SJCRH30 (cell line): ENCODE data around the gene TSPAN3. TPM values are rescaled to one million over a fixed set of nuclear protein-coding genes. Genes with fewer than 3 reads are reported as not detected.
A peak's percentile ranks its signal among the peaks of the same experiment; 100 is the strongest.

Experiments
- DNase-seq, 2 experiments: peaks; one replicate each; pipeline ENCODE4 v3.0.0-alpha.2; 2015 to 2020
- H3K27ac ChIP-seq: fragments of 250-450 bp; sonication (Bioruptor Pico); 2 replicates; pipeline ENCODE4 v1.5.1; 2020; ENCODE audit warnings: mild to moderate bottlenecking, moderate library complexity
- H3K27me3 ChIP-seq: fragments of 250-450 bp; sonication (Bioruptor Pico); 2 replicates; pipeline ENCODE4 v1.5.1; 2020; ENCODE audit warnings: mild to moderate bottlenecking, moderate library complexity
- H3K36me3 ChIP-seq: fragments of 250-450 bp; sonication (Bioruptor Pico); 2 replicates; pipeline ENCODE4 v1.5.1; 2020; ENCODE audit warnings: mild to moderate bottlenecking, moderate library complexity
- H3K4me1 ChIP-seq: fragments of 250-450 bp; sonication (Bioruptor Pico); 2 replicates; pipeline ENCODE4 v1.5.1; 2020; ENCODE audit warnings: mild to moderate bottlenecking, moderate library complexity
- H3K4me3 ChIP-seq: fragments of 250-450 bp; sonication (Bioruptor Pico); 2 replicates; pipeline ENCODE4 v1.5.1; 2020; ENCODE audit warnings: mild to moderate bottlenecking, moderate library complexity
- H3K9me3 ChIP-seq: fragments of 250-450 bp; sonication (Bioruptor Pico); replicated peaks from 2 replicates; pipeline ENCODE4 v1.5.1; 2020; ENCODE audit warnings: mild to moderate bottlenecking, moderate library complexity
- total RNA-seq: library from RNA; depleted of rRNA; stranded (reverse); fragments of >200 nt; shearing (Covaris generic); gene quantifications from 2 replicates; pipeline ENCODE4 v1.2.3, GENCODE V29; 2014

The TSPAN3 gene
- total RNA-seq, 1 experiment from 2014 or later = 473 TPM

GRCh38 chr15:77048135-77048876, 22.6 kb downstream of the TSPAN3 start:
- no peak for DNase-seq
- no peaks in the 10 kb centered on the region for H3K9me3 ChIP-seq
- H3K27me3 ChIP-seq = no peaks in the 10 kb centered on the region
- H3K4me3 ChIP-seq = no peak overlapping the region
- H3K27ac ChIP-seq = no peak overlapping the region
- peaks cover 87% of the 10 kb centered on the region for H3K36me3 ChIP-seq
- H3K4me1 ChIP-seq = no peaks in the 10 kb centered on the region

- Histone ChIP-seq H3K4me3 (no peak overlapping the region), H3K9me3 (no peaks in the 10 kb centered on the region), H3K27me3 (no peaks in the 10 kb centered on the region), H3K4me1 (no peaks in the 10 kb centered on the region), H3K36me3 (peaks cover 87% of the 10 kb centered on the region), H3K27ac (no peak overlapping the region)
- DNase-seq = no peak
These were observed 24.1 kb downstream of the TSPAN3 start for GRCh38 chr15:77046704-77047412.

GRCh38 chr15:77045985-77046384, 24.9 kb downstream of the TSPAN3 start:
- Histone ChIP-seq H3K27me3 (no peaks in the 10 kb centered on the region), H3K4me3 (no peak overlapping the region), H3K9me3 (no peaks in the 10 kb centered on the region), H3K27ac (no peak overlapping the region), H3K36me3 (peaks cover 87% of the 10 kb centered on the region), H3K4me1 (no peaks in the 10 kb centered on the region)
- no peak for DNase-seq

- Histone ChIP-seq H3K4me3 (no peak overlapping the region), H3K36me3 (peaks cover 76% of the 10 kb centered on the region), H3K4me1 (peaks cover 4% of the 10 kb centered on the region; the same call in 1 of the 2 replicates), H3K27me3 (no peaks in the 10 kb centered on the region), H3K9me3 (no peaks in the 10 kb centered on the region), H3K27ac (no peak overlapping the region)
- no peak for DNase-seq
These were observed 26.5 kb downstream of the TSPAN3 start for GRCh38 chr15:77044228-77045042.

- Histone ChIP-seq H3K4me1 (peaks cover 9% of the 10 kb centered on the region; the same call in 1 of the 2 replicates), H3K4me3 (no peak overlapping the region), H3K9me3 (no peaks in the 10 kb centered on the region), H3K27ac (no peak overlapping the region), H3K27me3 (no peaks in the 10 kb centered on the region), H3K36me3 (peaks cover 71% of the 10 kb centered on the region)
- DNase-seq = no peak
These were observed 27.7 kb downstream of the TSPAN3 start for GRCh38 chr15:77042955-77043920.

GRCh38 chr15:77042245-77042919, 28.5 kb downstream of the TSPAN3 start:
- Histone ChIP-seq H3K27ac (no peak overlapping the region), H3K4me1 (peaks cover 9% of the 10 kb centered on the region; the same call in 1 of the 2 replicates), H3K36me3 (peaks cover 65% of the 10 kb centered on the region), H3K9me3 (no peaks in the 10 kb centered on the region), H3K4me3 (no peak overlapping the region), H3K27me3 (no peaks in the 10 kb centered on the region)
- DNase-seq = no peak

- Histone ChIP-seq H3K9me3 (no peaks in the 10 kb centered on the region), H3K27me3 (no peaks in the 10 kb centered on the region), H3K27ac (no peak overlapping the region), H3K36me3 (peaks cover 55% of the 10 kb centered on the region), H3K4me3 (no peak overlapping the region), H3K4me1 (peaks cover 9% of the 10 kb centered on the region; the same call in 1 of the 2 replicates)
- no peak for DNase-seq
These were observed 30.2 kb downstream of the TSPAN3 start for GRCh38 chr15:77040673-77041072.

GRCh38 chr15:77039848-77040247, 31.1 kb downstream of the TSPAN3 start:
- no peak for DNase-seq
- H3K4me1 ChIP-seq = peaks cover 9% of the 10 kb centered on the region; the same call in 1 of the 2 replicates
- peaks cover 50% of the 10 kb centered on the region for H3K36me3 ChIP-seq
- H3K4me3 ChIP-seq = no peak overlapping the region
- no peak overlapping the region for H3K27ac ChIP-seq
- no peaks in the 10 kb centered on the region for H3K9me3 ChIP-seq
- H3K27me3 ChIP-seq = no peaks in the 10 kb centered on the region

- no peak overlapping the region for H3K4me3 ChIP-seq
- H3K4me1 ChIP-seq = peaks cover 9% of the 10 kb centered on the region; the same call in 1 of the 2 replicates
- peaks cover 44% of the 10 kb centered on the region for H3K36me3 ChIP-seq
- DNase-seq = peak in 1 of 2 experiments; percentile 55
- H3K9me3 ChIP-seq = no peaks in the 10 kb centered on the region
- peak overlapping the region; percentile 18; the same call in 1 of the 2 replicates for H3K27ac ChIP-seq
- H3K27me3 ChIP-seq = no peaks in the 10 kb centered on the region
These were observed 31.7 kb downstream of the TSPAN3 start for GRCh38 chr15:77039217-77039533.

GRCh38 chr15:77038312-77039216, 32.3 kb downstream of the TSPAN3 start:
- Histone ChIP-seq H3K4me3 (no peak overlapping the region), H3K9me3 (no peaks in the 10 kb centered on the region), H3K4me1 (peaks cover 9% of the 10 kb centered on the region; the same call in 1 of the 2 replicates), H3K36me3 (peaks cover 38% of the 10 kb centered on the region), H3K27me3 (no peaks in the 10 kb centered on the region), H3K27ac (peak overlapping the region; percentile 18; the same call in 1 of the 2 replicates)
- DNase-seq = no peak

GRCh38 chr15:77037388-77038209, 33.3 kb downstream of the TSPAN3 start:
- H3K9me3 ChIP-seq = no peaks in the 10 kb centered on the region
- peaks cover 31% of the 10 kb centered on the region for H3K36me3 ChIP-seq
- no peak for DNase-seq
- H3K27ac ChIP-seq = no peak overlapping the region
- H3K4me3 ChIP-seq = no peak overlapping the region
- peaks cover 9% of the 10 kb centered on the region; the same call in 1 of the 2 replicates for H3K4me1 ChIP-seq
- H3K27me3 ChIP-seq = no peaks in the 10 kb centered on the region
